Measurements from ENCODE around the gene LCOR. TPM values are rescaled to one million over a fixed set of nuclear protein-coding genes. Genes with fewer than 3 reads are reported as not detected.

Gene LCOR
- total RNA-seq, 6 experiments from 2014 or later: 26.5 to 32.6 (median 29.3) TPM

DNA sequence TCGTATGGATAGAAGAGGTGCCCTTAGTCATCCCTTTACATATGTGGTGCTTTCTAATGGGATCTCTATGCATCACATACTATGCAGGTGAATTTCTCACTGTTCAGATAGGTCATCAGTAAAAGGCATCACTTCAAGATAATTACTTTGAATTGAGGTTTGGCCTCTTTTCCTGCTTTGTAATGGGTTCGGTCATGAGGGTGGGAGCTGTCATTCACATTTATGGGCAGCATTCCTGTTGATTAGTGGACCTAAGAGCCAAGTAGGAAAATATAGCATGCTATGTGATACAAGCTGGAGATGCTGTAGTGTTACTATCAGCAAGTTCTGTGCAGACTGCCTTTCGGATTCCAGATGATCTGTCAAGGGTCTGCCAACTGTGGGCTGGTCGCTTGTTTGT is 156.3 kb downstream of the LCOR start:
- H3K27me3 Mint-ChIP-seq (ENCODE audit: insufficient read depth): no peaks in the 10 kb centered on the region
- TF ChIP-seq, protein P1, sequence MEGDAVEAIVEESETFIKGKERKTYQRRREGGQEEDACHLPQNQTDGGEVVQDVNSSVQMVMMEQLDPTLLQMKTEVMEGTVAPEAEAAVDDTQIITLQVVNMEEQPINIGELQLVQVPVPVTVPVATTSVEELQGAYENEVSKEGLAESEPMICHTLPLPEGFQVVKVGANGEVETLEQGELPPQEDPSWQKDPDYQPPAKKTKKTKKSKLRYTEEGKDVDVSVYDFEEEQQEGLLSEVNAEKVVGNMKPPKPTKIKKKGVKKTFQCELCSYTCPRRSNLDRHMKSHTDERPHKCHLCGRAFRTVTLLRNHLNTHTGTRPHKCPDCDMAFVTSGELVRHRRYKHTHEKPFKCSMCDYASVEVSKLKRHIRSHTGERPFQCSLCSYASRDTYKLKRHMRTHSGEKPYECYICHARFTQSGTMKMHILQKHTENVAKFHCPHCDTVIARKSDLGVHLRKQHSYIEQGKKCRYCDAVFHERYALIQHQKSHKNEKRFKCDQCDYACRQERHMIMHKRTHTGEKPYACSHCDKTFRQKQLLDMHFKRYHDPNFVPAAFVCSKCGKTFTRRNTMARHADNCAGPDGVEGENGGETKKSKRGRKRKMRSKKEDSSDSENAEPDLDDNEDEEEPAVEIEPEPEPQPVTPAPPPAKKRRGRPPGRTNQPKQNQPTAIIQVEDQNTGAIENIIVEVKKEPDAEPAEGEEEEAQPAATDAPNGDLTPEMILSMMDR (IDR thresholded peaks at IDR 0.05): no peak
- peaks cover 4% of the 10 kb centered on the region for H3K36me3 Mint-ChIP-seq (ENCODE audit: low read depth)
- no peaks in the 10 kb centered on the region for H3K9me3 Mint-ChIP-seq
- peak; percentile 37 for DNase-seq
- H3K4me3 Mint-ChIP-seq: peak overlapping the region; percentile 68; the same call in 1 of the 2 replicates
- H3K27ac Mint-ChIP-seq: peak overlapping the region; percentile 92
- peaks cover 70% of the 10 kb centered on the region for H3K4me1 Mint-ChIP-seq (ENCODE audit: low read depth)

- no peaks in the 10 kb centered on the region for H3K36me3 Mint-ChIP-seq (ENCODE audit: low read depth)
- TF ChIP-seq, protein P1 (IDR thresholded peaks at IDR 0.05): no peak
- no peaks in the 10 kb centered on the region for H3K9me3 Mint-ChIP-seq
- no peaks in the 10 kb centered on the region; the same call in 1 of the 2 replicates for H3K27me3 Mint-ChIP-seq (ENCODE audit: insufficient read depth)
- H3K4me1 Mint-ChIP-seq (ENCODE audit: low read depth): peaks cover 69% of the 10 kb centered on the region
- peak; percentile 84 for DNase-seq
- peak overlapping the region; percentile 81 for H3K4me3 Mint-ChIP-seq
- H3K27ac Mint-ChIP-seq: peak overlapping the region; percentile 70
Measured at GRCh38 chr10:96991313-96991841, 159.3 kb downstream of the LCOR start.

GRCh38 chr10:96992721-96993120 is 160.6 kb downstream of the LCOR start:
- H3K36me3 Mint-ChIP-seq (ENCODE audit: low read depth): no peaks in the 10 kb centered on the region
- DNase-seq: no peak
- TF ChIP-seq, protein P1 (IDR thresholded peaks at IDR 0.05): no peak
- H3K4me3 Mint-ChIP-seq: no peak overlapping the region
- H3K27ac Mint-ChIP-seq: no peak overlapping the region
- H3K27me3 Mint-ChIP-seq (ENCODE audit: insufficient read depth): no peaks in the 10 kb centered on the region; the same call in 1 of the 2 replicates
- H3K4me1 Mint-ChIP-seq (ENCODE audit: low read depth): peaks cover 59% of the 10 kb centered on the region
- H3K9me3 Mint-ChIP-seq: no peaks in the 10 kb centered on the region

GRCh38 chr10:96995851-96996250 is 163.8 kb downstream of the LCOR start:
- H3K4me1 Mint-ChIP-seq (ENCODE audit: low read depth): peaks cover 39% of the 10 kb centered on the region
- TF ChIP-seq, protein P1 (IDR thresholded peaks at IDR 0.05): no peak
- H3K9me3 Mint-ChIP-seq: no peaks in the 10 kb centered on the region
- H3K27me3 Mint-ChIP-seq (ENCODE audit: insufficient read depth): no peaks in the 10 kb centered on the region; the same call in 1 of the 2 replicates
- no peak overlapping the region for H3K27ac Mint-ChIP-seq
- no peak overlapping the region for H3K4me3 Mint-ChIP-seq
- peak; percentile 40 for DNase-seq
- H3K36me3 Mint-ChIP-seq (ENCODE audit: low read depth): no peaks in the 10 kb centered on the region

GRCh38 chr10:96996275-96996965 is 164.3 kb downstream of the LCOR start:
- Mint-ChIP-seq H3K4me3 (no peak overlapping the region), H3K27ac (no peak overlapping the region), H3K36me3 (ENCODE audit: low read depth) (no peaks in the 10 kb centered on the region), H3K27me3 (ENCODE audit: insufficient read depth) (no peaks in the 10 kb centered on the region; the same call in 1 of the 2 replicates), H3K4me1 (ENCODE audit: low read depth) (peaks cover 33% of the 10 kb centered on the region), H3K9me3 (no peaks in the 10 kb centered on the region)
- DNase-seq: no peak
- TF ChIP-seq, protein P1 (IDR thresholded peaks at IDR 0.05): no peak

All from HFFc6 (cell line).